K562 (cell line): Measurements from ENCODE around the gene PSMB10. TPM values are rescaled to one million over a fixed set of nuclear protein-coding genes. Genes with fewer than 3 reads are reported as not detected.

Experiments
- BHLHE40 ChIP-seq: IDR thresholded peaks from 2 replicates; pipeline ENCODE4 v1.6.1; 2011; ENCODE audit warnings: low read length, improper control_type of control experiment
- BRD4 ChIP-seq: fragments of 200-600 bp; sonication (generic); IDR thresholded peaks from 2 replicates; pipeline ENCODE4 v1.6.1; 2017; ENCODE audit warnings: inconsistent platforms
- CBFA2T2 ChIP-seq: fragments of 450-650 bp; conservative IDR thresholded peaks from 2 replicates; pipeline ENCODE4 v1.6.1; 2017; ENCODE audit warnings: mild to moderate bottlenecking
- ETV1 ChIP-seq: fragments of 450-650 bp; conservative IDR thresholded peaks from 2 replicates; pipeline ENCODE4 v1.6.1; 2016; ENCODE audit warnings: missing genetic modification characterization, control low read depth, low read depth, missing compliant biosample characterization
- FOSL1 ChIP-seq: fragments of 200-800 bp; sonication (Bioruptor generic); conservative IDR thresholded peaks from 2 replicates; pipeline ENCODE4 v1.6.1; 2016; ENCODE audit warnings: missing genetic modification characterization, missing compliant biosample characterization
- FOXK1 ChIP-seq: sonication (generic); formaldehyde crosslinking; IDR thresholded peaks from 2 replicates; pipeline ENCODE4 v1.8.0; 2022; ENCODE audit warnings: missing genetic modification reagents, mild to moderate bottlenecking, borderline replicate concordance
- FOXM1 ChIP-seq, 2 experiments: fragments of 450-650 bp in 1 of 2; sonication (generic) in 1 of 2; formaldehyde crosslinking in 1 of 2; IDR thresholded peaks; 2 replicates each; pipeline versions ENCODE4 v1.6.1 to v1.9.0; 2017 to 2022; ENCODE audit warnings: low read depth in 2 of 2, mild to moderate bottlenecking in 2 of 2, missing genetic modification reagents in 1 of 2, moderate library complexity in 1 of 2
- HSF4 ChIP-seq: fragments of 250-450 bp; sonication (Bioruptor Pico); IDR thresholded peaks from 2 replicates; pipeline ENCODE4 v2.1.2; 2022; ENCODE audit warnings: mild to moderate bottlenecking, moderate library complexity, borderline replicate concordance
- JUN ChIP-seq, 2 experiments: sonication (generic) in 1 of 2; formaldehyde crosslinking in 1 of 2; IDR thresholded peaks; 2 replicates each; pipeline versions ENCODE4 v1.6.1 to v1.8.0; 2012 to 2022; ENCODE audit warnings: borderline replicate concordance in 2 of 2, mild to moderate bottlenecking in 2 of 2, improper control_type of control experiment in 1 of 2, low read depth in 1 of 2, low read length in 1 of 2, missing genetic modification reagents in 1 of 2
- KAT8 ChIP-seq: fragments of 450-650 bp; IDR thresholded peaks from 2 replicates; pipeline ENCODE4 v1.6.1; 2016; ENCODE audit warnings: low read depth, mild to moderate bottlenecking
- MCM2 ChIP-seq: fragments of 450-650 bp; IDR thresholded peaks from 2 replicates; pipeline ENCODE4 v1.6.1; 2017; ENCODE audit warnings: low read depth, mild to moderate bottlenecking
- NFIX ChIP-seq: fragments of 250-450 bp; sonication (Bioruptor Pico); IDR thresholded peaks from 2 replicates; pipeline ENCODE4 v1.4.0; 2020; ENCODE audit warnings: low read depth, mild to moderate bottlenecking, moderate library complexity
- NFRKB ChIP-seq: fragments of 450-650 bp; IDR thresholded peaks from 2 replicates; pipeline ENCODE4 v1.6.1; 2016; ENCODE audit warnings: low read depth
- POLR2A ChIP-seq: fragments of 450-650 bp; conservative IDR thresholded peaks from 2 replicates; pipeline ENCODE4 v1.6.1; 2016
- PTTG1 ChIP-seq: fragments of 450-650 bp; IDR thresholded peaks from 2 replicates; pipeline ENCODE4 v1.6.1; 2016; ENCODE audit warnings: low read depth, mild to moderate bottlenecking, missing genetic modification characterization, missing compliant biosample characterization
- PURB ChIP-seq: sonication (generic); formaldehyde crosslinking; IDR thresholded peaks from 2 replicates; pipeline ENCODE4 v1.9.0; 2021; ENCODE audit warnings: low read depth, mild to moderate bottlenecking, missing genetic modification reagents
- SMARCA4 ChIP-seq: fragments of 450-650 bp; IDR thresholded peaks from 2 replicates; pipeline ENCODE4 v1.6.1; 2016
- SMARCB1 ChIP-seq: IDR thresholded peaks from 2 replicates; pipeline ENCODE4 v1.6.1; 2011; ENCODE audit warnings: improper control_type of control experiment, low read depth; ENCODE audit not compliant: insufficient read length
- TAL1 ChIP-seq: fragments of 450-650 bp; IDR thresholded peaks from 2 replicates; pipeline ENCODE4 v1.6.1; 2016; ENCODE audit warnings: mild to moderate bottlenecking
- TEAD2 ChIP-seq: fragments of 450-650 bp; IDR thresholded peaks from 2 replicates; pipeline ENCODE4 v1.6.1; 2016; ENCODE audit warnings: missing genetic modification characterization, control low read depth, missing compliant biosample characterization
- ZNF408 ChIP-seq: fragments of 250-450 bp; sonication (Bioruptor Pico); IDR thresholded peaks from 2 replicates; pipeline ENCODE4 v1.4.0; 2020; ENCODE audit warnings: low read depth, mild to moderate bottlenecking, moderate library complexity
- polyA plus RNA-seq, 8 experiments: library from polyadenylated mRNA; depleted of rRNA in 4 of 8; stranded (reverse) in 5 of 8; unstranded in 3 of 8; fragments of >200 nt; fragmentation: Nextera tagmentation in 2 of 8; fragmentation: Illumina TruSeq in 1 of 8; extraction: Ambion mirVana in 2 of 8; extraction: Trizol in 1 of 8; gene quantifications; 2 replicates each; pipeline versions ENCODE4 v1.2.1 to v1.2.3, GENCODE V29; 2011 to 2014; ENCODE audit warnings: inconsistent platforms in 1 of 8, missing spikeins in 1 of 8
- total RNA-seq, 7 experiments: library from RNA; depleted of rRNA in 6 of 7; stranded (reverse); fragments of >200 nt in 6 of 7; fragmentation: Illumina TruSeq in 2 of 7; extraction: Trizol in 2 of 7; gene quantifications; 2 replicates each; pipeline versions ENCODE4 v1.2.1 to v1.2.3, GENCODE V29; 2011 to 2021; ENCODE audit warnings: low replicate concordance in 1 of 7
- TF ChIP-seq, protein P1 (sequence below): fragments of 450-650 bp; IDR thresholded peaks from 2 replicates; pipeline ENCODE4 v1.6.1; 2016; ENCODE audit warnings: mild to moderate bottlenecking
- TF ChIP-seq, protein P2 (sequence below): sonication (generic); formaldehyde crosslinking; IDR thresholded peaks from 2 replicates; pipeline ENCODE4 v1.8.1; 2023; ENCODE audit warnings: mild to moderate bottlenecking, missing genetic modification reagents, moderate library complexity
- TF ChIP-seq, protein P3 (sequence below): fragments of 450-650 bp; IDR thresholded peaks from 2 replicates; pipeline ENCODE4 v1.6.1; 2016; ENCODE audit warnings: low read depth, mild to moderate bottlenecking, moderate library complexity
- TF ChIP-seq, protein P4 (sequence below): fragments of 250-450 bp; sonication (Bioruptor Pico); IDR thresholded peaks from 2 replicates; pipeline ENCODE4 v1.8.0; 2022; ENCODE audit warnings: inconsistent platforms, mild to moderate bottlenecking, moderate library complexity, borderline replicate concordance

The PSMB10 gene
- total and polyA plus RNA-seq, 9 of the 15 experiments (the other 6 are each of a cell fraction or from before 2014, with no cell fraction given), result 11.7 to 105 (median 51.0) TPM

DNA sequence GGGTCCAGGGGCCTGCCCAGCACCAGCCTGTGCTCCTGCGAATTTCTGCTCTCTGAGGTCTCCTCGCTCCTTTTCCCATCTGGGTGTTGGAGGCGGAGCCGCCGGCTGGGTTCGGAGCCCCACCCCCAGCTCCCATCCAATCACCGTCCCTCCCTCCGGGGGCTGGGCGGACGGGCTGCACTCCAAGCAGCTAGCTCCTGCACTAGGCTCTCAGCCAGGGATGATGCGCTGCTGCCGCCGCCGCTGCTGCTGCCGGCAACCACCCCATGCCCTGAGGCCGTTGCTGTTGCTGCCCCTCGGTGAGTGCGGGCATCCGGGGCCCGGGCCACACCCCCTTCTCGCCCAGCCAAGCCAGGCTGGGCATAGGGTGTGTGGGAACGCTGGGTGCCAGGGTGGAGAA lies 52.0 kb downstream of the PSMB10 start, which contains the start of gene NRN1L (continued):
- TF ChIP-seq, protein P1, sequence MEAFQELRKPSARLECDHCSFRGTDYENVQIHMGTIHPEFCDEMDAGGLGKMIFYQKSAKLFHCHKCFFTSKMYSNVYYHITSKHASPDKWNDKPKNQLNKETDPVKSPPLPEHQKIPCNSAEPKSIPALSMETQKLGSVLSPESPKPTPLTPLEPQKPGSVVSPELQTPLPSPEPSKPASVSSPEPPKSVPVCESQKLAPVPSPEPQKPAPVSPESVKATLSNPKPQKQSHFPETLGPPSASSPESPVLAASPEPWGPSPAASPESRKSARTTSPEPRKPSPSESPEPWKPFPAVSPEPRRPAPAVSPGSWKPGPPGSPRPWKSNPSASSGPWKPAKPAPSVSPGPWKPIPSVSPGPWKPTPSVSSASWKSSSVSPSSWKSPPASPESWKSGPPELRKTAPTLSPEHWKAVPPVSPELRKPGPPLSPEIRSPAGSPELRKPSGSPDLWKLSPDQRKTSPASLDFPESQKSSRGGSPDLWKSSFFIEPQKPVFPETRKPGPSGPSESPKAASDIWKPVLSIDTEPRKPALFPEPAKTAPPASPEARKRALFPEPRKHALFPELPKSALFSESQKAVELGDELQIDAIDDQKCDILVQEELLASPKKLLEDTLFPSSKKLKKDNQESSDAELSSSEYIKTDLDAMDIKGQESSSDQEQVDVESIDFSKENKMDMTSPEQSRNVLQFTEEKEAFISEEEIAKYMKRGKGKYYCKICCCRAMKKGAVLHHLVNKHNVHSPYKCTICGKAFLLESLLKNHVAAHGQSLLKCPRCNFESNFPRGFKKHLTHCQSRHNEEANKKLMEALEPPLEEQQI, result no peak
- TF ChIP-seq BHLHE40 (no peak), ETV1 (tag) (no peak), CBFA2T2 (no peak), FOSL1 (tag) (no peak), KAT8 (no peak), ZNF408 (CRISPR knock-in tag) (no peak), FOXK1 (no peak), PURB (no peak), POLR2A (peak; percentile 53; the same call in 1 of the 2 replicates), NFRKB (no peak), PTTG1 (tag) (no peak), HSF4 (CRISPR knock-in tag) (no peak), TAL1 (no peak), BRD4 (no peak), SMARCB1 (no peak), JUN (IDR thresholded peaks at IDR 0.05; ENCODE audit: borderline replicate concordance, low read depth, low read length) (no peak), JUN (CRISPR knock-in tag; IDR thresholded peaks at IDR 0.05; ENCODE audit: borderline replicate concordance) (no peak), TEAD2 (tag) (no peak), SMARCA4 (no peak), FOXM1 (IDR thresholded peaks at IDR 0.05; ENCODE audit: low read depth) (no peak), FOXM1 (CRISPR knock-in tag; IDR thresholded peaks at IDR 0.05; ENCODE audit: low read depth) (no peak), NFIX (no peak), MCM2 (no peak)
- TF ChIP-seq, protein P2, sequence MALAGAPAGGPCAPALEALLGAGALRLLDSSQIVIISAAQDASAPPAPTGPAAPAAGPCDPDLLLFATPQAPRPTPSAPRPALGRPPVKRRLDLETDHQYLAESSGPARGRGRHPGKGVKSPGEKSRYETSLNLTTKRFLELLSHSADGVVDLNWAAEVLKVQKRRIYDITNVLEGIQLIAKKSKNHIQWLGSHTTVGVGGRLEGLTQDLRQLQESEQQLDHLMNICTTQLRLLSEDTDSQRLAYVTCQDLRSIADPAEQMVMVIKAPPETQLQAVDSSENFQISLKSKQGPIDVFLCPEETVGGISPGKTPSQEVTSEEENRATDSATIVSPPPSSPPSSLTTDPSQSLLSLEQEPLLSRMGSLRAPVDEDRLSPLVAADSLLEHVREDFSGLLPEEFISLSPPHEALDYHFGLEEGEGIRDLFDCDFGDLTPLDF (CRISPR knock-in tag), result no peak
- TF ChIP-seq, protein P3, sequence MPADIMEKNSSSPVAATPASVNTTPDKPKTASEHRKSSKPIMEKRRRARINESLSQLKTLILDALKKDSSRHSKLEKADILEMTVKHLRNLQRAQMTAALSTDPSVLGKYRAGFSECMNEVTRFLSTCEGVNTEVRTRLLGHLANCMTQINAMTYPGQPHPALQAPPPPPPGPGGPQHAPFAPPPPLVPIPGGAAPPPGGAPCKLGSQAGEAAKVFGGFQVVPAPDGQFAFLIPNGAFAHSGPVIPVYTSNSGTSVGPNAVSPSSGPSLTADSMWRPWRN, result no peak
- TF ChIP-seq, protein P4, sequence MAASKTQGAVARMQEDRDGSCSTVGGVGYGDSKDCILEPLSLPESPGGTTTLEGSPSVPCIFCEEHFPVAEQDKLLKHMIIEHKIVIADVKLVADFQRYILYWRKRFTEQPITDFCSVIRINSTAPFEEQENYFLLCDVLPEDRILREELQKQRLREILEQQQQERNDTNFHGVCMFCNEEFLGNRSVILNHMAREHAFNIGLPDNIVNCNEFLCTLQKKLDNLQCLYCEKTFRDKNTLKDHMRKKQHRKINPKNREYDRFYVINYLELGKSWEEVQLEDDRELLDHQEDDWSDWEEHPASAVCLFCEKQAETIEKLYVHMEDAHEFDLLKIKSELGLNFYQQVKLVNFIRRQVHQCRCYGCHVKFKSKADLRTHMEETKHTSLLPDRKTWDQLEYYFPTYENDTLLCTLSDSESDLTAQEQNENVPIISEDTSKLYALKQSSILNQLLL (CRISPR knock-in tag), result no peak
